ENCODE results near the gene TTN.

- TF ChIP-seq EZH2 (IDR thresholded peaks at IDR 0.05) (no peak), CTCF (IDR thresholded peaks at IDR 0.05) (no peak), EZH2phosphoT487 (IDR thresholded peaks at IDR 0.05) (no peak)
Observed at GRCh38 chr2:178782236-178782635, 25.0 kb downstream of the TTN start.
